HG03064 (cell line): Measurements from ENCODE around the gene EDAR.

Experiments used
- ATAC-seq: cut with Tn5 transposase; IDR thresholded peaks from one replicate; pipeline ENCODE4 v1.9.1; 2021; ENCODE audit warnings: low read depth; ENCODE audit not compliant: unreplicated experiment

The EDAR gene

DNA sequence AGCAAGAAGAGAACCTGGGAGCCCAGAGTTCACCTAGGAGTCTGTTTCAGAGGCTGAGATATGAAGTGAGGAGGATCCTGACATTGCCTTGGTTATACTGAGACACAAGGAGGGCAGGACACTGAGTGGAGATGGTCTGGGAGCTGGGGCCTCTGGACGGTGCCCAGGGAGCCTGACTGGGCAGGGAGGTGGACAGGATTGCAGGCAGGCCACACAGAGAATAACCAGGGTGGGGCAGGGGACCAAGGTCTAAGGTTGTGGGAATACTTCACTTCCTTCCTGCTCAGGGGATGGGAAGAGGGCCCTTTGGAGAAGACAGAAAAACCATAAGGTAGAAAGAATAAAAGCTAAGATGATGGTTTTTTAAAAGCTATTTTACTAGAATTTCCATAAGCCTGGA lies 18.7 kb downstream of the EDAR start:
- no peak for ATAC-seq

DNA sequence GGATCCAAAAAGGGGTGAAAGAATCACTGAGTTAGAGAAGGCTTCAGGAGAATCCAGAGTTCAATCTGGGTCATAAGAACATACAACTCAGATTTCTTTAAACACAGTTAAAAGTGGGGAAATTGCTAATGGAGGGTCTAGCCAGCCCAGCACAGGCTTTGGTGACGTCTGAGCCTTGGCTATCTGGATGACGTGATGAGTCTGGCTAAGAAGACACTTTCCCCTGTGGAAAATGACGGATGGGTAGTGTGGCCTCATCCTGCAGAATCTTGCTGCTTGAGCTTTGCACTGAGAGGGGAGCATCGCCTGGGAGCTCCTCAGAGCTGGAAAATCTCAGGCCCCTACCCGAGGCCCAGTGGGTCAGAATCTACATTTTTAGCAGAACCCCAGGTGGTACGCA lies 19.2 kb downstream of the EDAR start:
- ATAC-seq: no peak

- no peak for ATAC-seq
Observed at GRCh38 chr2:108968619-108969018, 20.4 kb downstream of the EDAR start.

- ATAC-seq: no peak
Observed at GRCh38 chr2:108967757-108968156, 21.3 kb downstream of the EDAR start.

GRCh38 chr2:108965540-108966289 lies 23.3 kb downstream of the EDAR start:
- no peak for ATAC-seq

- no peak for ATAC-seq
Observed at GRCh38 chr2:108963057-108963456, 26.0 kb downstream of the EDAR start.

DNA sequence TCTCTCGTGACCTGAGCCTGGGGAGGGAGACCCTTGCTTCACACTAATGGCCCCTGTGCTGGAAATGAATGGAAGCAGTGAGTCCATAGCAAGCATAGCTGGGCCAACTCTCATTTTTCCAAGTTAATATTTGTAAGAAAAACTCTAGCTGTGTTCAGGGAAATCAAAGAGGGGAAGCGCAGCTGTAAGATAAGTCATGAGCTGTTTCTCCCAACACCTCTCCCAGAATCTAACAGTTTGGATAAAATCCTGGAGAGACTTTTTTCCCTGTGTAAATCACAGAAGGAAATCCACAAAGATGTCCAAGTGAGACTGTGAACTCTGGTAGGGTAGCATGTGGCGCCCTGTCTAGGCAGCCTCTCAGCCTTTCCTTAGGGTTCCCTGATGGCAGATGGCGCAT lies 27.2 kb downstream of the EDAR start:
- ATAC-seq: no peak

- no peak for ATAC-seq
Observed at GRCh38 chr2:108960006-108960405, 29.0 kb downstream of the EDAR start.

DNA sequence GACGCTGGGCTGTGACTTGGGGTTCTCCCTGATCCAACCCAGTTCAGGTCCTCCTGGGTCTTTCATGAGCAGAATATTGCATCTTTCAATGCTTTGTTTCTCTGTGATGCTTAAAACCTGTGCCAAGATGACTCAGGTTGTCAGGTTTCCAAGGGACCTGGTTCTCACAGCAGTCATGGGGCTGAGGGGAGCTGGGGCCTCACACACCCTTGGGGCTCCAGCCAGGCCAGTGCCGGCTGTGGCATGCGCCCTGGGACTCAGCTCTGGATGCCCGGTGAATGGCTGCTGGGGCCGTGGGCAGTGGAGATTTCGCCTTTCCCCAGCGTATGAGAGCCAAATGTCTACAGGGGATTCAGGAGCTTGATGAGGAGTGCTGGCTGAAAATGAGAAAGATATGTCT lies 29.6 kb downstream of the EDAR start:
- ATAC-seq: no peak

DNA sequence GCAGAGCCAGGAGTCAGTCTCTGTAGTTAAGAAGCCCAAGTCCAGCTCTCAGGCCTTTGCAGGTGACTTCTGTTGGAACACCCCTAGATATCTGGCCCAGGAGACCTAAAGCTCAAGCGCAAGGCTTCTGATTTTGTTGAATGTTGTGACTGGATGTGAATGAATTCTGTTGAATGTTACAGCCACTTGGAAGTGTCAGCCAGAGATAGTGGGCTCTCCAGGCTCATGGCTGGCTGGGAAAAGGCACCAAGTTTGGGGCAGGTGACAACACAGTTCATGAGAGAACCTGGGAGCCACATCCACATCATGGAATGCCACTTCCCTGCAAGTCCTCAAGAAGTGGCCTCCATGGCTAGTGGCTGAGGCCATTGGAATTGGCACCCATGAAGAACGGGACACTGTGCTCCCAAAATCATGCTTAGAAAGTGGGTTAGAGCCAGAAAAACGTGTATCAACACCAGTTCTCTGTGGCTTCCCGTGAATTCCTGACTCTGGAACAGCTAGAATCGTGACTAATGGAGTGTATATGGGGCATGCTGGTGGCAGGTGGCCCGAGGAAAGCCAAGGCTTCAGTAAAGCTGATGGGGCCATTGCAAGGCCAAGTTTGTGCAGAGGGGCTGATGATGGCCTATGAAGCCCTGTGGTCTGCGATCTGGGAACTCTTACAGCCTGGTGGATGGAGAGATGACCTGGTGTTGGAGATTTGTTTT lies 30.2 kb downstream of the EDAR start:
- no peak for ATAC-seq

- ATAC-seq: no peak
Observed at GRCh38 chr2:108958002-108958401, 31.0 kb downstream of the EDAR start.

DNA sequence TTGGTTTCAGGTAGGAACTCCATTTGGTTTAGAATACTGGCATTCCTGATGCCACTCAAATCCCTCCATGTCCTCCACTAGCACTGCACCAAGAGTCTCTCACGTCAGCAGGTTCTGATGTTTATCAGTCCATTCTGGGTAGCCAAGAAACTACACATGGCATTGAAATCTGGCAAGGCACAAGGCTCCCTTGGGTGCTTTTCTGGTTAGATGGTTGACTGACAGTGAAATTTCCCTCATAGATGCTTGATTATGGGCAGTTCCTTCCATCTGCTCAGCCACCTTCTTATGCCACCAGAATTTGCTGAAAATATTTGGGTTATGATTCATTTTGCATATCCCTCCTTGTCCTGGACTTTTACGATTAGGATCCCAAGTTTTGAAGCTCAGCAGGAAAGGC lies 32.6 kb downstream of the EDAR start:
- no peak for ATAC-seq

GRCh38 chr2:108950369-108951135 lies 38.5 kb downstream of the EDAR start:
- no peak for ATAC-seq

DNA sequence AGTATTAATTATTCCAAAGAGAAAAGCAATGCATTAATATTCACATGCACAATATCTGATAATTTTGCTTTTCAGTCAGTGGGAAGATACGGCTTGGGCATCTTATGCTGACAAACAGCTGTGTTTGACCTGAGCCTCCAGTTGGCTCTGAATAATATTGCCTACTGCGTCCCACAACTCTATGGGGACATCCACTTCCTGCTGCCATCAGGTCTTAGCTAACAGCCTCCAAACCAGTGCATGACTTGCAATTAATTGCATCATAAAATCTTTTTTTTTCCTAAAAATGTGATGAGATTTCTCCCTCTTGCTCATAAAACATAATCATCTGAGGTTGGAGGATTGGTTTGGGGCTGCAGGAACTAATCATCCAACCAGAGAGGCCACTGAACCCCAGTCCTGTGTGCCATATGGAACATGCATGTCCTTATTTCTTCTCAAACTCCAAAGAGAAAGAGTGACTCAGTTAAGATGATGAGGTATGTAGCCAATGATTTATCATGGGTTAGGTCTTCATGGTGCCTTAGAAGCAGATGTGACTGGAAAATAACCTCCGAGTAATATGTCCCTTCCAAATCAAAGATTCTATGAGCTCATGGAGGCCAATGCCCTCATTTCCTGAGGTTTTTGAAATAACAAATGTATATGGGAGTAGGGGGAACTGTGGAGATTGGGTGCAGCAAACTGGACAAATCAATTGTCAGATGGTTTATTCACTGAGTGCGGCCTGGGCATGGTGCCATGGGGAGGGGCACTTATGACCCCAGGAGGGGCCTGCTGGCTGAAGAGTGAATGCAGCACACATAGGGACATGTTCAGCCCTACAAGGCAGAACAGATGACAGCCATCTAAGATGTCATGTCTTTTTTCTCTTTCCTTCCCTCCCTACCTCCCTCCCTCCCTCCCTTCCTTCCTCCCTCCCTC lies 39.4 kb downstream of the EDAR start:
- no peak for ATAC-seq

DNA sequence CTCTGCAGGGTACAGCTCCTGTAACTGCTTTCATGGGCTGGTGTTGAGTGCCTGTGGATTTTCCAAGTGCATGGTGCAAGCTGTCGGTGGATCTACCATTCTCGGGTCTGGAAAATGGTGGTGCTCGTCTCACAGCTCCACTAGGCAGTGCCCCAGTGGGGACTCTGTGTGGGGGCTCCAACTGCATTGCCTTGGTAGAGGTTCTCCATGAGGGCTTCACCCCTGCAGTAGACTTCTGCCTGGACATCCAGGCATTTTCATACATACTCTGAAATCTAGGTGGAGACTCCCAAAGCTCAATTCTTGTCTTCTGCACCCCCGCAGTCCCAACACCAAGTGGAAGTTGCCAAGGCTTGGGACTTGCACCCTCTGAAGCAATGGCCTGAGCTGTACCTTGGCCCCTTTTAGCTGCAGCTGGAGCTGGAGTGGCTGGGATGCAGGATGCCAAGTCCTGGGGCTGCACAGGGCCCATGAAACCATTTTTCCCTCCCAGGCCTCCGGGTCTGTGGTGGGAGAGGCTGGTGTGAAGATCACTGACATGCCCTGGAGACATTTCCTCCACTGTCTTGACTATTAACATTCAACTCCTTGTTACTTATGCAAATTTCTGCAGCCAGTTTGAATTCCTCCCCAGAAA lies 41.6 kb downstream of the EDAR start:
- no peak for ATAC-seq

GRCh38 chr2:108946442-108946841 lies 42.6 kb downstream of the EDAR start:
- no peak for ATAC-seq

- ATAC-seq: no peak
Observed at GRCh38 chr2:108945969-108946368, 43.1 kb downstream of the EDAR start.

- ATAC-seq: no peak
Observed at GRCh38 chr2:108944601-108945331, 44.3 kb downstream of the EDAR start.

DNA sequence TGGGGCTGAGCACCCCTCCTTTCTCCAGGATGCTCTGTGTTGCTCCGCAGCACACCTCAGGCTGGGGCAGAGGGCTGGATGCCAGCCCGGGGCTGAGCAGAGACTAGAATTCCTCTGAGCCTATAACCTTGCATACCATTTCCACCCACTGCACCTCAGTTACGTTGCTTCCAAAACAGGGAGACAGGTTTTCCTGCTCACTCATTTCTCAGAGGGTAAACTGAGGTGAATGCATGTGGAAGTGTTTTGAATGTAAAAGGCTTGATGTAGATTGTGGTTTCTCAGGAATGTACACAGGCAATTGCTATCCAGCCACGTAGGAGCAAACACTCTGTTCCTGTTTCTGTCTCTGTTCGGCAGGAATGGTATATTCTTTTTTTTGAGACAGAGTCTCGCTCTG lies 45.3 kb downstream of the EDAR start:
- ATAC-seq: no peak
